H1 (cell line): ENCODE results near the gene SYT6. TPM values are rescaled to one million over a fixed set of nuclear protein-coding genes. Genes with fewer than 3 reads are reported as not detected.

ENCODE experiments used
- MAX ChIP-seq: IDR thresholded peaks from 2 replicates; pipeline ENCODE4 v1.6.1; 2012; ENCODE audit warnings: inconsistent platforms
- polyA plus RNA-seq, 7 experiments: library from polyadenylated mRNA; depleted of rRNA in 3 of 7; stranded (reverse) in 5 of 7; unstranded in 2 of 7; fragments of >200 nt in 5 of 7; fragments of 200-250 nt in 2 of 7; gene quantifications; 1 replicate in 5 of 7; 2 replicates in 1 of 7; 4 replicates in 1 of 7; pipeline versions ENCODE4 v1.2.1 to v1.2.3, GENCODE V29; 2011 to 2013; ENCODE audit warnings: missing spikeins in 2 of 7, mixed read lengths in 2 of 7
- total RNA-seq: library from RNA; stranded (reverse); fragmentation: NEBNext Ultra II Directional; extraction: Animal tissue kit (Norgen Biotek cat#: 25700); gene quantifications from 2 replicates; pipeline ENCODE4 v1.2.1, GENCODE V29; 2021
- TF ChIP-seq, protein P1 (sequence below): IDR thresholded peaks from 2 replicates; pipeline ENCODE4 v1.6.1; 2012; ENCODE audit warnings: inconsistent platforms

The SYT6 gene
- total and polyA plus RNA-seq, 2 of the 8 experiments (the other 6 are each of a cell fraction or from before 2014, with no cell fraction given): 33.7 to 83.5 TPM

DNA sequence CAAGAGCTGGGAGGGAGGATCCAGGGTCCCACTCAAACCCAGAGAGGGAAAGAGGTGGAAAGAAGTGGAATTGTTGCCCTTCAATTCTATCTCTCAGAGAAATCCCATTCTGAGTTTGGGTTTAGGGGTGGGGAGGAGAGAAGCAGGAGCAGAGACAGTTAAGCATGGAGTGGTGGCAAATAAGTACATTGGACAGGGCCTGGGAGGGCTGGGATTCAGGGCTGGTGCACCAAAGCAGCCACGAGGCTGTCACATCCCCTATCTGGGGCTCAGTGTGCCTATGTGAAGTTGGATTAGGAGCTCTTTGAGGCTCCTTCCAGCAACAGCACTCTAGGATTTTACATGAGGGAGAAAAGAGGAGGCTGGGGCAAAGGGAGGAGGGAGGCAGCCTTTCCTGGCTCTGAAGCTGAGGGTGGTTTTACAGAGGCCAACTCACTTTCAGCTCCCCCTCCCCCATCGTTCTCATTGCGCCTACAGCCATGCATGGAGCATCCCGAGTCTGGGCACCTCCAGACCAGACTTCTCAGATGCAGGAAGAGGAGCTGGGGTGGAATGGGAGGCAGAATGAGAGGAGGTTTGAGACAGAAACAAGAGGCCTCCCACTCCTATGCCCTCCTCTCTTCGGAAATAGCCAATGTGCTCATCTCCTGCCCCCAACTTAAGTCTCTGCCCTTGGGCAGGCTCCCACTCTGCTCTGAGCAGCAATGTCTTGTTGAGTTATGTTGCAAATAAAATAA lies 3.0 kb upstream of the SYT6 start (continued):
- peak; percentile 46; the same call in 1 of the 2 replicates for TF ChIP-seq MAX
- TF ChIP-seq, protein P1, sequence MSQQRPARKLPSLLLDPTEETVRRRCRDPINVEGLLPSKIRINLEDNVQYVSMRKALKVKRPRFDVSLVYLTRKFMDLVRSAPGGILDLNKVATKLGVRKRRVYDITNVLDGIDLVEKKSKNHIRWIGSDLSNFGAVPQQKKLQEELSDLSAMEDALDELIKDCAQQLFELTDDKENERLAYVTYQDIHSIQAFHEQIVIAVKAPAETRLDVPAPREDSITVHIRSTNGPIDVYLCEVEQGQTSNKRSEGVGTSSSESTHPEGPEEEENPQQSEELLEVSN: peak; percentile 38; the same call in 1 of the 2 replicates
- TF ChIP-seq, all 59 proteins: peak for 4
